GM18861 (cell line): ENCODE measurements around the gene CACNA2D3.

Source experiments
- ATAC-seq: cut with Tn5 transposase; IDR thresholded peaks from one replicate; pipeline ENCODE4 v1.9.1; 2021; ENCODE audit not compliant: unreplicated experiment

The CACNA2D3 gene

GRCh38 chr3:54361746-54362283 lies 239.5 kb downstream of the CACNA2D3 start:
- ATAC-seq, result no peak

- ATAC-seq, result no peak
These were observed 243.8 kb downstream of the CACNA2D3 start for GRCh38 chr3:54366007-54366750.

DNA sequence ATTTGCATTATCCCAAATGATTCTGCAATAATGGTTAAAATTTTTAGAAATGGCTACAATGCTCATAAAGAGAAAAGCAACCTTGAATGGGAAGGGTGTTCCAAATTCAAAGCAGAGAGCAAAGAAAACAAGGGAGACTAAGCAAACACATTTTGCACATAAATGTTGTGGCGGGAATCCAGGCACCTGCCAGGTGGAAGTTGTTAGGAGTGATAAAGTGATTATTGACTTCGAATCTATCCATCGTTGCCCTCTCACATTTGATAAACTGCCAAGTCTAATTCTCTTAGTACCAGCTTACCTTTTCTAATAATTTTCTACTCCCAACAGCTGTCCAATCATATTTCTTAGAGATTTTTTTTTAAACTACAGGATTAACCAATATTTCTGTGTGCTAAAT lies 244.5 kb downstream of the CACNA2D3 start:
- ATAC-seq, result no peak

DNA sequence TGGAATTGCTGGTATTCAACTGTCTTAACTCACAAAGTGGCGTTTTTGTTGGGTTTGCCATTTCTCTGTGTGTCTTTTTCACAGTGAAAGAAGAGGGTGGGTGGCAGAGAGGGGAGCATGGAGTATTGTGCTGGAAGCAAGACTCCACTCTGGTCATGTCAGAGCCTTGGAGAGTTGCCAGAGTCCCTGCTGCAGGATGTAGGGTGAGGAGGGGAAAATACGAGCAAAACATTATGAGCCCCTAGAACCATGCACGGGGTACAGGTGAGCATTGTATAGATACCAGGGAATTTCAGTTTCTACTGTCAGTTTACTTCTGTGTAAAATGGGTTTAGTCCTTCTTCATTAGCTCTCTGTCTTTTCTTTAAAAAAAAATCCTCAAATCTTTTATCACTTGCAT lies 249.9 kb downstream of the CACNA2D3 start:
- no peak for ATAC-seq

DNA sequence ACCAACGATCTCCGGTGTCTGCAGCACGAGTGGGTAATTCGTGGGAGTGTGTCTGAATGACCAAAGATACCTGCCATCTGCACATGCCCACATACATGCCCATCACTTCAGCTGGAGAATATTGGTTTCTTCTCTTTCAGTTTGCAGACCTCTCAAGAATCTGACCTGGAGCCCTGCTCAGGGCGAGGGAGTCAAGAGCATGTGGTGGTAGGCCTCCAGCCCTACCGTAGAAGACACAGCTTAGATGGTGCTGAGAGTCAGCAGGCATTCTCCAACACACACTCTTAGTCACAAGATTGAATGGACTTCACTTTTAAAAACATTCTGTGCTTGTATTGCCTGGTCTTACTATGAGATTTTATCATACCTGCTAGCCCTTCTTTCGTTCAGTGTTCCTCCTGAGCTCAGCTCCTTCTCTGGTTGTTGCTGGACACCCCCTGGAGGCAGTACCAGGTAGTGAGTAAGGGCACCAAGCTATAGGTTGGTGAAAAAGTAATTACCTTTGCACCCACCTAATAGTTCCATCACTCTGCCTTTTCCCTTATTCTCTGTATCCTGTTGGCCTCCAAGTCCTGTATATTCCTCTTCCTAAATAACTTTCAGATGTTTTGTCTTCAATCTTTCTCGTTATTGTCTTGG lies 252.0 kb downstream of the CACNA2D3 start:
- ATAC-seq, result no peak

GRCh38 chr3:54376142-54376807 lies 253.9 kb downstream of the CACNA2D3 start:
- no peak for ATAC-seq

- no peak for ATAC-seq
These were observed 254.7 kb downstream of the CACNA2D3 start for GRCh38 chr3:54376939-54377578.

DNA sequence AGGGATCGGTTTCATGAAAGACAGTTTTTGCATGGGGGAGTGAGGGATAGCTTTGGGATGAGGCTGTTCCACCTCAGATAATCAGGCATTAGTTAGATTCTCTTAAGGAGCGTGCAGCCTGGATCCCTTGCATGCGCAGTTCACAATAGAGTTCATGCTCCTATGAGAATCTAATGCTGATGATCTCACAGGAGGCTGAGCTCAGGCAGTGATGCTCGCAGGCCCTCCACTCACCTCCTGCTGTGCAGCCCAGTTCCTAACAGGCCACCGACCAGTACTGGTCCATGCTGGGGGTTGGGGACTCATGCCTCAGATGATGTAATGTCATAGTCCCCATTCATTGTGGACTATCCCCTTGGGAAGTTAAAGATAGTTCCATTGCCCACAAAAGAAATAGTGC lies 255.8 kb downstream of the CACNA2D3 start:
- no peak for ATAC-seq

DNA sequence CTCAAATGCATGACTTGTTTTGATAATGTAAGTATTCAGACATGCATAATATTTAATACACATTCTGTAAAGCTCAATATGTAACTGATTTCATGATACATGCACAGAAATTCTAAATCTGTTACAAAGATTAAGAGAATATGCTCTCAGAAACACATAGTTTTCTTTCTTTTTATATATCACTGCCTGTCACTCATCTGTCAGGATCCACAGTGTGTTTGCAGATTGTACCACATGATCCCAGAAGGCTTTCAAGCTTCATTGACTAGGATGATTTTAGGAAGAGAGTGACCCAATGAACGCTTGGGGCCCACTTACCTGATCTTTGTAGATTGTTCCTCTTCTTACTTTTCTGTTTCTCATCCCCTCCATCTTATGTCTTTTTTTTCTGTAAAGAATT lies 261.9 kb downstream of the CACNA2D3 start:
- no peak for ATAC-seq

- no peak for ATAC-seq
These were observed 268.2 kb downstream of the CACNA2D3 start for GRCh38 chr3:54390582-54390981.

GRCh38 chr3:54393150-54393549 lies 270.8 kb downstream of the CACNA2D3 start:
- no peak for ATAC-seq

GRCh38 chr3:54408328-54408727 lies 286.0 kb downstream of the CACNA2D3 start:
- ATAC-seq, result no peak

- ATAC-seq, result no peak
These were observed 299.6 kb downstream of the CACNA2D3 start for GRCh38 chr3:54421943-54422342.

GRCh38 chr3:54424292-54424691 lies 301.9 kb downstream of the CACNA2D3 start:
- no peak for ATAC-seq

- no peak for ATAC-seq
These were observed 304.0 kb downstream of the CACNA2D3 start for GRCh38 chr3:54426381-54426780.

- ATAC-seq, result no peak
These were observed 305.1 kb downstream of the CACNA2D3 start for GRCh38 chr3:54427501-54427900.

DNA sequence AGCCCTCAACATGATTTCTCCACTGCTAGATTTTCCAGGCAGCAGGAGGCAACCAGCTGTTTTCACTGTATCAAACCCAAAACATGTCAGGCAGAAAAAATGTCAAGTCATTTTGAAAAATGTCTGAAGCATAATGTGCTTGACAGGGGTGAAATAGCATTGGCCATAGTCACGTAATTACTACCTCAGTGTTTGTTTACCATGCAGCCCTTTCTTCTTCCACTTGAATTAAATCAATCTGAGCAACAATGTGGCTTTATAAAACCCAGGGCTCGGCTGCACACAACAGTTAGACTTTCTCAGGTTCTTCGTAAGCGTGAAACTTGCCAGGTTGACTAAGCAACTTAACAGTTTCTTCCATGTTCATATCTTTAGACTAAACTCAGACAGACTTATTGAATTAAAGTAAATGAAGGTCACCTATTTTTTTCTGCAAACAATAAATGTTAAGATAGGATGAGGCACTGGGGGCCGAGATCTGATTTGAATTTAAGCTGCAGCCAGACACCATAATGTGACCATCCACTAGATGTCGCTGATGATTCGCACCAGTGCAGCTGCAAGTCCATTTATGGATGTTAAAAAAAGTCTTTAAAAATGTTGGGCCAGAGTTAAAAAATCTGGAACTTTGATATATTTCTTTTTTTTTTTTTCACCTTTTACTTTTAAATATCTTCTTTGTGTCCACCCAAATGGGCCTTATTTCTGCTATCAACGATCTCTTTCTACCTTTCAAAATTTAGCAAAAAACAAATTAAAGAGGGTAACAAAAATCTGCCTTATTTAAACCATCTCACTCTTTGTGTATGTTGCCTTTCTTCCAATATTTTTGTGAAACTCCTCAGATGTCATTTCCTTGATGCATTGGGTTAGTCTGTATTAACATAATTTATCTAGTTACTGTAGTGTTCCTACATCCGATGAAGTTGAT lies 305.9 kb downstream of the CACNA2D3 start:
- no peak for ATAC-seq

DNA sequence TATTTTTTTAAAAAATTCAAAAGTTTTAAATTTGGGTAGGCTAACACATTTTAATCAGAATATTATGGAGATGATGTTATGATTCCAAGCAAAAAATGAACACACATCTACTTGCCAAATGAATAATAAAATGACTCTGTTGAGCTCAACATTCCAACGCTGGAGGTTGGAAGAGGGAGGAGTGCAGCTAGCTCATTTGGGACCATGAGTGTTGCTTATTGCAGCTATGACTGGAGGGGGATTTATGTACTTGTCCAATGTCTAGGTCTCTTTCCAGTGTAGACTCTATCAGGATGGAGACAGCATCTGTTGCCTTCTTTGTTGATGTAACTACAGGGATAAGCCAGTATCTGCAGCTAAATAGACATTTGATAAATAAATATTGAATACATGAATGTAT lies 310.6 kb downstream of the CACNA2D3 start:
- no peak for ATAC-seq

DNA sequence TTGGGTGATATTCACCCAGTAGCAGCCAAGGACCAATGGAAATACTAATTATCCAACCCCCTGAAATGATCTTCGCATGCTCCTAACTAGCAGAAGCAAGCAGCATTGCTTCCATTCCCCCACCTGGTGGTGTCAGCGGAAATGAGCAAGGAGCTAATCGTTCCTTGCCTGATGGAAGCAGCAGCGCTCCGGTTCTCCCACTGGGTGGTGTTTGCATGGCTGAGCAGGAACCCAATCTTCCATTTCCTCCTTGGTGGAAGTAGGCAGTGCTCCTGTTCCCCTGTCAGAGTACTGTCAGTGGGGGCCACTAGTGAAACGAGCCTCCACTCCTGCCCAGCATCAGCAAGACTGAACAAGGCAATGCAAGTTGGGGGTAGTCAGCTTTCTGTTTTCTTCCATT lies 311.5 kb downstream of the CACNA2D3 start:
- ATAC-seq, result no peak

GRCh38 chr3:54434756-54435155 lies 312.4 kb downstream of the CACNA2D3 start:
- no peak for ATAC-seq
